IMR-90 (cell line): ENCODE data around the gene GPC5. TPM values are rescaled to one million over a fixed set of nuclear protein-coding genes. Genes with fewer than 3 reads are reported as not detected.

Source experiments
- ATAC-seq: fragments of 200-7000 bp; cut with Tn5 transposase; 2 replicates; pipeline ENCODE4 v1.9.1; 2020; ENCODE audit warnings: low read depth, mild to moderate bottlenecking, moderate library complexity
- BruUV-seq: library from RNA; stranded (reverse); fragments of 400-500 nt; replicated peaks from 2 replicates; lab custom pipeline; 2021; lab: Mats Ljungman, UMichigan
- CTCF ChIA-PET: fragments of 300-600 bp; formaldehyde crosslinking; extraction: SDS; loops from one replicate; lab custom pipeline; 2021; ENCODE audit warnings: antibody characterized with exemption; lab: Yijun Ruan, JAX
- POLR2A ChIA-PET: fragments of 300-600 bp; sonication (Branson Sonifier 250); formaldehyde crosslinking; loops from one replicate; lab custom pipeline; 2022; ENCODE audit warnings: antibody characterized with exemption; ENCODE audit not compliant: unreplicated experiment; lab: Charles Lee
- DNase-seq: peaks from one replicate; pipeline ENCODE4 v3.0.0; 2013
- H2AFZ ChIP-seq: replicated peaks from 2 replicates; pipeline ENCODE3; 2013; ENCODE audit warnings: low read length, mild to moderate bottlenecking; ENCODE audit not compliant: poor library complexity
- H2AK5ac ChIP-seq: 2 replicates; pipeline ENCODE4 v1.6.1; 2013; ENCODE audit warnings: low read depth, low read length, inconsistent platforms
- H2AK9ac ChIP-seq: replicated peaks from 2 replicates; pipeline ENCODE3; 2013; ENCODE audit warnings: mild to moderate bottlenecking, low read depth, low read length, moderate library complexity; ENCODE audit not compliant: poor library complexity
- H2BK120ac ChIP-seq: 2 replicates; pipeline ENCODE4 v1.6.1; 2013; ENCODE audit warnings: low read depth, low read length, inconsistent platforms
- H2BK15ac ChIP-seq: 3 replicates; pipeline ENCODE4 v1.6.1; 2013; ENCODE audit warnings: low read depth, low read length, inconsistent platforms
- H2BK20ac ChIP-seq: 2 replicates; pipeline ENCODE4 v1.6.1; 2013; ENCODE audit warnings: low read depth, mild to moderate bottlenecking, inconsistent platforms, low read length, moderate library complexity
- H2BK5ac ChIP-seq: 2 replicates; pipeline ENCODE4 v1.6.1; 2013; ENCODE audit warnings: mild to moderate bottlenecking, low read depth, low read length, inconsistent platforms; ENCODE audit not compliant: poor library complexity, severe bottlenecking
- H3K14ac ChIP-seq: replicated peaks from 2 replicates; pipeline ENCODE4 v1.6.1; 2013; ENCODE audit warnings: low read depth, low read length, inconsistent platforms
- H3K18ac ChIP-seq: 2 replicates; pipeline ENCODE4 v1.6.1; 2013; ENCODE audit warnings: low read depth, low read length, control low read depth
- H3K23ac ChIP-seq: 2 replicates; pipeline ENCODE4 v1.6.1; 2013; ENCODE audit warnings: low read depth, low read length, inconsistent platforms
- H3K27ac ChIP-seq: 2 replicates; pipeline ENCODE4 v1.5.1; 2013; ENCODE audit warnings: mild to moderate bottlenecking, control low read depth, low read length; ENCODE audit not compliant: insufficient read depth
- H3K27me3 ChIP-seq: 2 replicates; pipeline ENCODE4 v1.6.1; 2013; ENCODE audit warnings: low read length; ENCODE audit not compliant: control insufficient read depth, insufficient read depth
- H3K36me3 ChIP-seq: 2 replicates; pipeline ENCODE4 v1.6.1; 2013; ENCODE audit warnings: low read length, mixed read lengths; ENCODE audit not compliant: control insufficient read depth, insufficient read depth
- H3K4ac ChIP-seq: 2 replicates; pipeline ENCODE4 v1.6.1; 2013; ENCODE audit warnings: low read depth, low read length, inconsistent platforms
- H3K4me1 ChIP-seq: 2 replicates; pipeline ENCODE4 v1.6.1; 2013; ENCODE audit warnings: low read length, mixed read lengths; ENCODE audit not compliant: control insufficient read depth, insufficient read depth
- H3K4me2 ChIP-seq: 2 replicates; pipeline ENCODE4 v1.6.1; 2013; ENCODE audit warnings: low read depth, mild to moderate bottlenecking, control low read depth, low read length, moderate library complexity
- H3K4me3 ChIP-seq: 2 replicates; pipeline ENCODE4 v1.5.1; 2013; ENCODE audit warnings: low read depth, mild to moderate bottlenecking, control low read depth, low read length, moderate library complexity; ENCODE audit not compliant: insufficient read depth
- H3K56ac ChIP-seq: 2 replicates; pipeline ENCODE4 v1.6.1; 2013; ENCODE audit warnings: low read length, inconsistent platforms; ENCODE audit not compliant: insufficient read depth; ENCODE audit errors: extremely low read depth
- H3K79me1 ChIP-seq, 2 experiments: 2 replicates each; pipeline ENCODE4 v1.6.1; 2013; ENCODE audit warnings: low read length in 2 of 2, inconsistent platforms in 1 of 2, low read depth in 1 of 2
- H3K9ac ChIP-seq: 2 replicates; pipeline ENCODE4 v1.6.1; 2013; ENCODE audit warnings: low read depth, low read length, control low read depth
- H3K9me1 ChIP-seq: 2 replicates; pipeline ENCODE4 v1.6.1; 2013; ENCODE audit warnings: low read length, inconsistent platforms; ENCODE audit not compliant: insufficient read depth
- H3K9me3 ChIP-seq: 2 replicates; pipeline ENCODE4 v1.6.1; 2013; ENCODE audit warnings: low read length; ENCODE audit not compliant: control insufficient read depth, insufficient read depth
- H4K20me1 ChIP-seq: 2 replicates; pipeline ENCODE4 v1.6.1; 2013; ENCODE audit warnings: low read length, inconsistent platforms; ENCODE audit not compliant: insufficient read depth
- H4K5ac ChIP-seq: 2 replicates; pipeline ENCODE4 v1.6.1; 2013; ENCODE audit warnings: mild to moderate bottlenecking, low read depth, low read length, control low read depth
- H4K8ac ChIP-seq, 2 experiments: 2 replicates each; pipeline ENCODE4 v1.6.1; 2013; ENCODE audit warnings: low read depth in 2 of 2, low read length in 2 of 2, control low read depth in 1 of 2, inconsistent platforms in 1 of 2
- H4K91ac ChIP-seq: 2 replicates; pipeline ENCODE4 v1.6.1; 2013; ENCODE audit warnings: low read depth, low read length, inconsistent platforms; ENCODE audit not compliant: insufficient read depth
- BHLHE40 ChIP-seq: fragments of 150-350 bp; IDR thresholded peaks from 2 replicates; pipeline ENCODE4 v1.6.1; 2016; ENCODE audit warnings: mild to moderate bottlenecking, low read depth, low read length
- CEBPB ChIP-seq: IDR thresholded peaks from 2 replicates; pipeline ENCODE4 v1.6.1; 2012; ENCODE audit warnings: low read depth, low read length, improper control_type of control experiment
- MAFK ChIP-seq: IDR thresholded peaks from 2 replicates; pipeline ENCODE4 v1.6.1; 2012; ENCODE audit warnings: low read depth, low read length, improper control_type of control experiment
- MAZ ChIP-seq: IDR thresholded peaks from 2 replicates; pipeline ENCODE4 v1.6.1; 2012; ENCODE audit warnings: low read depth, mild to moderate bottlenecking, low read length, improper control_type of control experiment, moderate library complexity, borderline replicate concordance
- RAD21 ChIP-seq: IDR thresholded peaks from 2 replicates; pipeline ENCODE4 v1.6.1; 2012; ENCODE audit warnings: low read length, improper control_type of control experiment
- RCOR1 ChIP-seq: IDR thresholded peaks from 2 replicates; pipeline ENCODE4 v1.6.1; 2012; ENCODE audit warnings: mild to moderate bottlenecking, low read length, improper control_type of control experiment; ENCODE audit not compliant: insufficient replicate concordance
- RFX5 ChIP-seq: IDR thresholded peaks from 2 replicates; pipeline ENCODE4 v1.8.0; 2012; ENCODE audit warnings: low read depth, mild to moderate bottlenecking, low read length, moderate library complexity
- SMC3 ChIP-seq: fragments of 150-350 bp; IDR thresholded peaks from 2 replicates; pipeline ENCODE4 v1.6.1; 2016; ENCODE audit warnings: low read depth, mild to moderate bottlenecking, antibody characterized with exemption, low read length, moderate library complexity
- WGBS, 2 experiments: methylation state at CpG; one replicate each; pipeline versions ENCODE4 v1.1.5 to v1.1.7; 2013; ENCODE audit warnings: missing lambda C conversion rate in 2 of 2; ENCODE audit not compliant: insufficient read length in 1 of 2; ENCODE audit errors: extremely low coverage in 2 of 2; 5-methylcytosine and 5-hydroxymethylcytosine counted together
- dilution Hi-C: fragments of 300-500 bp; cut with HindIII; formaldehyde crosslinking; loops from one replicate; pipeline ENCODE4 v1.14.3; 2018; ENCODE audit warnings: low sequenced_read_pairs; ENCODE audit not compliant: unreplicated experiment
- in situ Hi-C: fragments of 300-500 bp; cut with MboI; formaldehyde crosslinking; loops from 3 replicates; pipeline ENCODE4 v1.14.3; 2019; ENCODE audit warnings: low sequenced_read_pairs, inconsistent platforms, mixed read lengths
- intact Hi-C: fragments of 100-400 bp; cut with micrococcal nuclease; formaldehyde crosslinking; loops from 2 replicates; pipeline ENCODE4 v1.10.0; 2022
- polyA plus RNA-seq, 3 experiments: library from polyadenylated mRNA; depleted of rRNA; stranded (reverse); fragments of >200 nt; gene quantifications; 2 replicates each; pipeline ENCODE4 v1.2.3, GENCODE V29; 2012; ENCODE audit warnings: low replicate concordance in 1 of 3
- total RNA-seq: library from RNA; depleted of rRNA; stranded (reverse); fragments of >200 nt; gene quantifications from 2 replicates; pipeline ENCODE4 v1.2.3, GENCODE V29; 2012
- TF ChIP-seq, protein P1 (sequence below): fragments of 150-350 bp; IDR thresholded peaks from 2 replicates; pipeline ENCODE4 v1.6.1; 2016; ENCODE audit warnings: low read depth, mild to moderate bottlenecking, low read length, moderate library complexity, borderline replicate concordance
- TF ChIP-seq, protein P2 (sequence below): conservative IDR thresholded peaks from 2 replicates; pipeline ENCODE4 v1.5.1; 2012; ENCODE audit warnings: mild to moderate bottlenecking, low read depth, low read length, improper control_type of control experiment

Gene GPC5
- total and polyA plus RNA-seq, 2 of the 4 experiments (the other 2 are of a cell fraction), result 0.94 to 1.8 TPM

DNA sequence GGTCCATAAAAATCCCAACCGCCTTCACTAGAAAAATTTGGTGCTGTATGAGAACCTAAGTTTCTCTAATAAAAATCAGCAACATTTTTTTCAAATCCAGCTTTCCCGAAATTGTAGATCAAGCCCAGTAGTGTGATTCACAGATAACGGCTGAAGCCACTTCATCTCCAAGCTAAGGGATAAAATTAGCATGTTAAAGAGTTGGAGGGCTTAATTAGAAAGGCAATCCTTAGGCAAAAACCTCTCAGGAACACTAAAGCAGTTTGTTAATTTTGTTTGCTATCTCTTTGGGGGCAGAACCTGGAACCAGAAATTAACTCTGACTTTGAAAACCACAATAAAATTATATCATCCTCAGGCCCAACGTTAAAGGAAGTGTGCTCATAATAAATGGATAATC is 820.2 kb downstream of the GPC5 start:
- no peak overlapping the region for H2BK120ac ChIP-seq
- H2AFZ ChIP-seq, result no peak overlapping the region
- H2BK15ac ChIP-seq, result no peak overlapping the region
- no peaks in the 10 kb centered on the region for H3K9me3 ChIP-seq
- BruUV-seq, result no TSS peak
- no peaks in the 10 kb centered on the region for H4K20me1 ChIP-seq
- TF ChIP-seq BHLHE40, result no peak
- TF ChIP-seq, protein P1, sequence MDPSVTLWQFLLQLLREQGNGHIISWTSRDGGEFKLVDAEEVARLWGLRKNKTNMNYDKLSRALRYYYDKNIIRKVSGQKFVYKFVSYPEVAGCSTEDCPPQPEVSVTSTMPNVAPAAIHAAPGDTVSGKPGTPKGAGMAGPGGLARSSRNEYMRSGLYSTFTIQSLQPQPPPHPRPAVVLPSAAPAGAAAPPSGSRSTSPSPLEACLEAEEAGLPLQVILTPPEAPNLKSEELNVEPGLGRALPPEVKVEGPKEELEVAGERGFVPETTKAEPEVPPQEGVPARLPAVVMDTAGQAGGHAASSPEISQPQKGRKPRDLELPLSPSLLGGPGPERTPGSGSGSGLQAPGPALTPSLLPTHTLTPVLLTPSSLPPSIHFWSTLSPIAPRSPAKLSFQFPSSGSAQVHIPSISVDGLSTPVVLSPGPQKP, result no peak
- no peak for TF ChIP-seq RAD21
- TF ChIP-seq MAZ, result no peak
- no peak for TF ChIP-seq SMC3
- no peak for TF ChIP-seq CEBPB
- TF ChIP-seq, protein P2, sequence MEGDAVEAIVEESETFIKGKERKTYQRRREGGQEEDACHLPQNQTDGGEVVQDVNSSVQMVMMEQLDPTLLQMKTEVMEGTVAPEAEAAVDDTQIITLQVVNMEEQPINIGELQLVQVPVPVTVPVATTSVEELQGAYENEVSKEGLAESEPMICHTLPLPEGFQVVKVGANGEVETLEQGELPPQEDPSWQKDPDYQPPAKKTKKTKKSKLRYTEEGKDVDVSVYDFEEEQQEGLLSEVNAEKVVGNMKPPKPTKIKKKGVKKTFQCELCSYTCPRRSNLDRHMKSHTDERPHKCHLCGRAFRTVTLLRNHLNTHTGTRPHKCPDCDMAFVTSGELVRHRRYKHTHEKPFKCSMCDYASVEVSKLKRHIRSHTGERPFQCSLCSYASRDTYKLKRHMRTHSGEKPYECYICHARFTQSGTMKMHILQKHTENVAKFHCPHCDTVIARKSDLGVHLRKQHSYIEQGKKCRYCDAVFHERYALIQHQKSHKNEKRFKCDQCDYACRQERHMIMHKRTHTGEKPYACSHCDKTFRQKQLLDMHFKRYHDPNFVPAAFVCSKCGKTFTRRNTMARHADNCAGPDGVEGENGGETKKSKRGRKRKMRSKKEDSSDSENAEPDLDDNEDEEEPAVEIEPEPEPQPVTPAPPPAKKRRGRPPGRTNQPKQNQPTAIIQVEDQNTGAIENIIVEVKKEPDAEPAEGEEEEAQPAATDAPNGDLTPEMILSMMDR, result no peak
- no peak for TF ChIP-seq RCOR1
- no peak for TF ChIP-seq MAFK
- no peak for TF ChIP-seq RFX5
- H3K4me2 ChIP-seq, result no peak overlapping the region
- no peak overlapping the region for H3K56ac ChIP-seq
- no peaks in the 10 kb centered on the region for H3K27me3 ChIP-seq
- CTCF ChIA-PET, result no interaction called here
- H3K23ac ChIP-seq, result no peak overlapping the region
- H3K4me1 ChIP-seq, result no peaks in the 10 kb centered on the region
- H3K14ac ChIP-seq, result no peak overlapping the region
- H2AK9ac ChIP-seq, result no peak overlapping the region
- H2BK20ac ChIP-seq, result no peak overlapping the region
- H3K18ac ChIP-seq, result no peak overlapping the region
- in situ Hi-C loops (no loop called here), dilution Hi-C loops (no loop called here), intact Hi-C loops (no loop called here)
- H4K8ac ChIP-seq, result no peak overlapping the region
- no peak overlapping the region for H3K4me3 ChIP-seq
- ATAC-seq (no peak), DNase-seq (no peak)
- POLR2A ChIA-PET, result no interaction called here
- WGBS, 2 experiments, result no CpG with 5 or more reads among the region's 4 CpGs
- no peak overlapping the region for H3K9ac ChIP-seq
- no peak overlapping the region for H4K5ac ChIP-seq
- no peak overlapping the region for H4K91ac ChIP-seq
- H2BK5ac ChIP-seq, result no peak overlapping the region
- no peaks in the 10 kb centered on the region for H3K9me1 ChIP-seq
- H2AK5ac ChIP-seq, result no peak overlapping the region
- no peaks in the 10 kb centered on the region for H3K79me1 ChIP-seq
- no peaks in the 10 kb centered on the region for H3K36me3 ChIP-seq
- H3K4ac ChIP-seq, result no peak overlapping the region
- no peak overlapping the region for H3K27ac ChIP-seq
